PC-3 (cell line): Measurements from ENCODE around the gene ADM5. TPM values are rescaled to one million over a fixed set of nuclear protein-coding genes. Genes with fewer than 3 reads are reported as not detected.

Source experiments
- ATAC-seq: fragments of 200-7000 bp; cut with Tn5 transposase; 2 replicates; pipeline ENCODE4 v1.9.1; 2020; ENCODE audit warnings: mild to moderate bottlenecking, moderate library complexity
- BruUV-seq: library from RNA; stranded (reverse); fragments of 400-500 nt; replicated peaks from 2 replicates; lab custom pipeline; 2021; lab: Mats Ljungman, UMichigan
- CTCF ChIA-PET: fragments of 300-600 bp; sonication (Branson Sonifier 250); formaldehyde crosslinking; loops from one replicate; lab custom pipeline; 2022; ENCODE audit warnings: antibody characterized with exemption; lab: Charles Lee
- POLR2A ChIA-PET: fragments of 300-600 bp; sonication (Branson Sonifier 250); formaldehyde crosslinking; loops from one replicate; lab custom pipeline; 2022; ENCODE audit warnings: antibody characterized with exemption; ENCODE audit not compliant: unreplicated experiment; lab: Charles Lee
- DNase-seq: peaks from one replicate; pipeline ENCODE4 v3.0.0-alpha.2; 2015
- H2AFZ ChIP-seq: fragments of 300-600 bp; sonication (generic); 2 replicates; pipeline ENCODE4 v1.6.0; 2016; ENCODE audit warnings: antibody characterized with exemption, low read length
- H3F3A ChIP-seq: fragments of 300-600 bp; sonication (generic); one replicate; pipeline ENCODE4 v1.6.0; 2017; ENCODE audit warnings: antibody characterized with exemption, low read length, control low read depth, mild to moderate bottlenecking; ENCODE audit not compliant: unreplicated experiment
- H3K27ac ChIP-seq: fragments of 300-600 bp; sonication (generic); 2 replicates; pipeline ENCODE4 v1.5.1; 2016; ENCODE audit warnings: mild to moderate bottlenecking, low read length
- H3K27me3 ChIP-seq: fragments of 300-600 bp; sonication (generic); 2 replicates; pipeline ENCODE4 v1.6.1; 2016; ENCODE audit warnings: low read length, mixed read lengths
- H3K36me3 ChIP-seq: fragments of 300-600 bp; sonication (generic); 2 replicates; pipeline ENCODE4 v1.6.1; 2016; ENCODE audit warnings: low read depth, mixed run types, low read length, mixed read lengths
- H3K4me1 ChIP-seq: fragments of 300-600 bp; sonication (generic); 2 replicates; pipeline ENCODE4 v1.5.1; 2016; ENCODE audit warnings: low read length; ENCODE audit not compliant: insufficient read depth
- H3K4me2 ChIP-seq: fragments of 300-600 bp; sonication (generic); 2 replicates; pipeline ENCODE4 v1.6.0; 2016; ENCODE audit warnings: low read length
- H3K4me3 ChIP-seq: fragments of 300-600 bp; sonication (generic); 2 replicates; pipeline ENCODE4 v1.5.1; 2016; ENCODE audit warnings: mild to moderate bottlenecking, low read length, mixed read lengths
- H3K79me2 ChIP-seq: fragments of 300-600 bp; sonication (generic); 2 replicates; pipeline ENCODE4 v1.6.1; 2017; ENCODE audit warnings: low read length, mixed read lengths
- H3K9ac ChIP-seq: fragments of 300-600 bp; sonication (generic); 2 replicates; pipeline ENCODE4 v1.6.0; 2016; ENCODE audit warnings: mild to moderate bottlenecking, low read length
- H3K9me2 ChIP-seq: fragments of 300-600 bp; sonication (generic); replicated peaks from 2 replicates; pipeline ENCODE4 v1.6.1; 2016; ENCODE audit warnings: mixed run types, low read length, mixed read lengths
- H3K9me3 ChIP-seq: fragments of 300-600 bp; sonication (generic); 2 replicates; pipeline ENCODE4 v1.6.1; 2016; ENCODE audit warnings: low read length, mixed read lengths
- H4K20me1 ChIP-seq: fragments of 300-600 bp; sonication (generic); 2 replicates; pipeline ENCODE4 v1.6.1; 2016; ENCODE audit warnings: low read length, mixed read lengths
- CTCF ChIP-seq: fragments of 300-600 bp; sonication (generic); conservative IDR thresholded peaks from 2 replicates; pipeline ENCODE4 v1.5.1; 2017; ENCODE audit warnings: antibody characterized with exemption, low read depth, mild to moderate bottlenecking, low read length
- EZH2 ChIP-seq: fragments of 300-600 bp; sonication (generic); IDR thresholded peaks from one replicate; pipeline ENCODE4 v1.6.1; 2017; ENCODE audit warnings: antibody characterized with exemption, mild to moderate bottlenecking, low read length; ENCODE audit not compliant: unreplicated experiment
- EZH2phosphoT487 ChIP-seq: fragments of 300-600 bp; sonication (generic); IDR thresholded peaks from 2 replicates; pipeline ENCODE4 v1.6.1; 2018; ENCODE audit warnings: mild to moderate bottlenecking, antibody characterized with exemption, low read length, borderline replicate concordance
- intact Hi-C: fragments of 100-400 bp; cut with micrococcal nuclease; formaldehyde crosslinking; loops from 2 replicates; pipeline ENCODE4 v1.9.0; 2023
- total RNA-seq: library from RNA; depleted of rRNA; stranded (reverse); fragments of >200 nt; gene quantifications from 2 replicates; pipeline ENCODE4 v1.2.3, GENCODE V29; 2014

Gene ADM5
- total RNA-seq, 1 experiment from 2014 or later, result 6.3 TPM

- BruUV-seq, result no TSS peak
- H4K20me1 ChIP-seq, result peaks cover 32% of the 10 kb centered on the region
- H3K36me3 ChIP-seq, result peaks cover 16% of the 10 kb centered on the region
- DNase-seq (peak; percentile 100), ATAC-seq (peak; percentile 77)
- no peak overlapping the region; the same call in 1 of the 2 replicates for H2AFZ ChIP-seq
- peaks cover 24% of the 10 kb centered on the region for H3K4me1 ChIP-seq
- no peaks in the 10 kb centered on the region for H3K9me2 ChIP-seq
- ChIA-PET POLR2A (interaction anchor here (0.5 to 2.6 kb wide), 5 partner anchors 17 to 96 kb away, joined by 4 to 21 read pairs (median 7); partner anchors contain the start of genes NOSIP, RRAS and SCAF1), CTCF (interaction anchor here (0.8 to 0.9 kb wide), 2 partner anchors 36 to 107 kb away, joined by 3 to 4 read pairs; partner anchors contain the start of gene RRAS)
- H3K27ac ChIP-seq, result peak overlapping the region; percentile 80
- H3K79me2 ChIP-seq, result peaks cover 46% of the 10 kb centered on the region
- TF ChIP-seq EZH2phosphoT487 (no peak), EZH2 (no peak)
- H3K27me3 ChIP-seq, result no peaks in the 10 kb centered on the region
- intact Hi-C loops, result loop anchor here (1.0 to 5.0 kb wide), 7 partner anchors 12 to 200 kb away; partner anchors contain the start of genes AKT1S1, BCL2L12, IRF3 and PRR12
- no peaks in the 10 kb centered on the region for H3F3A ChIP-seq
- H3K9me3 ChIP-seq, result no peaks in the 10 kb centered on the region
- peak overlapping the region; percentile 86 for H3K4me3 ChIP-seq
- peak overlapping the region; percentile 99 for H3K4me2 ChIP-seq
- H3K9ac ChIP-seq, result peak overlapping the region; percentile 99
Observed at GRCh38 chr19:49676784-49677230, 12.6 kb upstream of the ADM5 start.

- Histone ChIP-seq H3K79me2 (peaks cover 51% of the 10 kb centered on the region), H3K4me2 (peak within 1 kb of the TSS; percentile 99), H3K4me3 (peak within 1 kb of the TSS; percentile 86), H4K20me1 (peaks cover 34% of the 10 kb centered on the region), H3K36me3 (peaks cover 22% of the 10 kb centered on the region), H3K9ac (peak within 1 kb of the TSS; percentile 99), H3K9me2 (no peaks in the 10 kb centered on the region), H3K27me3 (no peaks in the 10 kb centered on the region), H3K4me1 (peaks cover 20% of the 10 kb centered on the region), H2AFZ (peak within 1 kb of the TSS; percentile 80), H3K27ac (peak within 1 kb of the TSS; percentile 80), H3F3A (no peaks in the 10 kb centered on the region), H3K9me3 (no peaks in the 10 kb centered on the region)
- intact Hi-C loops, result loop anchor here (1.0 to 5.0 kb wide), 5 partner anchors 87 to 200 kb away; partner anchors contain the start of genes AKT1S1, PRR12, RPS11 and TBC1D17
- TF ChIP-seq CTCF (no peak), EZH2phosphoT487 (no peak), EZH2 (no peak)
- peak; percentile 7; the same call in 1 of the 2 replicates for ATAC-seq
- DNase-seq, result peak; percentile 47
- ChIA-PET POLR2A (interaction anchor here (0.6 to 1.0 kb wide), 3 partner anchors 17 to 150 kb away, joined by 3 to 7 read pairs (median 5); partner anchors contain the start of gene SCAF1), CTCF (no interaction called here)
- BruUV-seq, result TSS peak; percentile 53
Observed at GRCh38 chr19:49677231-49677900, 12.0 kb upstream of the ADM5 start, which contains the start of gene PRMT1. Gene PRMT1, plus strand, starts transcription at chr19:49677271. Its CDS starts 10 bp downstream, at chr19:49677281.

GRCh38 chr19:49677901-49678674 is 11.3 kb upstream of the ADM5 start:
- Histone ChIP-seq H3F3A (no peaks in the 10 kb centered on the region), H3K9me2 (no peaks in the 10 kb centered on the region), H3K79me2 (peaks cover 53% of the 10 kb centered on the region), H3K36me3 (peaks cover 28% of the 10 kb centered on the region), H3K4me2 (peak overlapping the region; percentile 99), H3K4me3 (peak overlapping the region; percentile 86), H4K20me1 (peaks cover 34% of the 10 kb centered on the region), H3K9ac (peak overlapping the region; percentile 99), H2AFZ (no peak overlapping the region; the same call in 1 of the 2 replicates), H3K27ac (peak overlapping the region; percentile 80), H3K27me3 (no peaks in the 10 kb centered on the region), H3K4me1 (peaks cover 20% of the 10 kb centered on the region), H3K9me3 (no peaks in the 10 kb centered on the region)
- ChIA-PET POLR2A (interaction anchor here (0.6 kb wide), 1 partner anchor 151 kb away, joined by 3 read pairs; no protein-coding TSS in a partner anchor), CTCF (no interaction called here)
- no peak for TF ChIP-seq EZH2phosphoT487
- peak; percentile 86 for TF ChIP-seq CTCF
- no peak for TF ChIP-seq EZH2
- DNase-seq (peak; percentile 75), ATAC-seq (no peak)
- BruUV-seq, result no TSS peak
- intact Hi-C loops, result loop anchor here (1.0 to 5.0 kb wide), 5 partner anchors 87 to 199 kb away; partner anchors contain the start of genes AKT1S1, PRR12, RPS11 and TBC1D17
